GM12801 (cell line): ENCODE data around the gene CCDC174.

Experiments
- CTCF ChIP-seq: IDR thresholded peaks from one replicate; pipeline ENCODE4 v1.5.1; 2011; ENCODE audit warnings: control low read depth; ENCODE audit not compliant: insufficient read length; ENCODE audit errors: extremely low read depth

The CCDC174 gene

GRCh38 chr3:14716591-14716990 is 65.0 kb downstream of the CCDC174 start:
- no peak for TF ChIP-seq CTCF

GRCh38 chr3:14717307-14717706 is 65.7 kb downstream of the CCDC174 start:
- no peak for TF ChIP-seq CTCF

- no peak for TF ChIP-seq CTCF
Observed at GRCh38 chr3:14718539-14718938, 67.0 kb downstream of the CCDC174 start.

- TF ChIP-seq CTCF: no peak
Observed at GRCh38 chr3:14719006-14719405, 67.4 kb downstream of the CCDC174 start.

- TF ChIP-seq CTCF: no peak
Observed at GRCh38 chr3:14721126-14721864, 69.7 kb downstream of the CCDC174 start.
